Measurements from ENCODE around the gene SFRP5.

SFRP5 gene

GRCh38 chr10:97718659-97719142, 53.1 kb downstream of the SFRP5 start:
- Mint-ChIP-seq H3K36me3 (no peaks in the 10 kb centered on the region), H3K4me1 (peaks cover 14% of the 10 kb centered on the region), H3K4me3 (no peak overlapping the region), H3K9me3 (no peaks in the 10 kb centered on the region), H3K27ac (no peak overlapping the region), H3K27me3 (no peaks in the 10 kb centered on the region)
- no peak for ATAC-seq

DNA sequence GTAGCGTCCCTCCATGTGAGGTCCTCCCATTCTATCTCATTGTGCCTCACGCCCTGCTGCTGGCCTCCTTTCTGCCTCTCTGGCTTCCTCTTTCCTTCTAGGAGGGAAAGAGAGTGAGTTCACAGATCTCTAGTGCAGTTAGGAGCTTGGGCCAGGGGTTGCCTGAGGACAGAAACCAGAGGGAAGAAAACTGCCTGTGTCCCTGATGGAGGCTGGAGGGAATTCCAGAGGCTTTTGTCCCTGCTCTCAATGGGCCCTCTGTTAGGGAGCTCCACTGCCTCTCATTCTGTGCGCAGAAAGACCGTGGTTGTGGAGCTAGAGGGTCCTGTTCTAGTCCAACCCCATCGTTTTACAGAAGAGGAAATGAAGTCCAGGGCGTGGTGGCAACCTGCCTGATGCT, 53.6 kb downstream of the SFRP5 start:
- ATAC-seq, result no peak
- no peak overlapping the region for H3K27ac Mint-ChIP-seq

DNA sequence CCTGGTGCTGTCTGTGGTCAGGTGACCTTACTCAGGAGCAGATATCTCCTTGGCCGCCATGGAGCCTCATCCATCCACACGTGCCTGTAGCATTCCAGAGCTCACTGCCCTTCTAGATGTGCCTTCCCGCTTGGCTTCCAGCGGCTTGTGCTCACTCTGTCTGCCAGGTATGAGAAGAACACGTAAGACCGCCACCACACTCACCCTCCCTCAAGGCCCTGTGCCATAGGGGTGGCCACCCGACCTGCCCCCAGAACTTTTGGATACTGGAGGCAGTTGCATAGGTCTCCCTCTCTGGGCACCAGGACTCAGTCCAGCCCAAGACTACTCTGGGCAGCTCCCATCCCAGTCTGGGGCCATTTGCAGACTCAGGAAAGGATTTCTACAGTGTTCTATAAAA, 54.2 kb downstream of the SFRP5 start:
- Mint-ChIP-seq H3K4me1 (peaks cover 24% of the 10 kb centered on the region), H3K27me3 (peaks cover 7% of the 10 kb centered on the region), H3K9me3 (no peaks in the 10 kb centered on the region), H3K27ac (no peak overlapping the region), H3K36me3 (no peaks in the 10 kb centered on the region), H3K4me3 (no peak overlapping the region)
- no peak for ATAC-seq

More for the DNA sequence above, 53.6 kb downstream of the SFRP5 start:
- Mint-ChIP-seq H3K36me3 (no peaks in the 10 kb centered on the region), H3K4me1 (peaks cover 19% of the 10 kb centered on the region), H3K4me3 (no peak overlapping the region), H3K9me3 (no peaks in the 10 kb centered on the region), H3K27me3 (peaks cover 2% of the 10 kb centered on the region)

All from stimulated activated memory B cell treated with anti-CD40 and anti-IgM and Interleukin-4, amounts not matched to agents 10 μg/mL and 1 μg/mL and 100 μg/mL, for 72 hours (primary cell).